ENCODE measurements around the gene GPAM. TPM values are rescaled to one million over a fixed set of nuclear protein-coding genes. Genes with fewer than 3 reads are reported as not detected.

Gene GPAM
- total and polyA plus RNA-seq, 9 of the 15 experiments (the other 6 are each of a cell fraction or from before 2014, with no cell fraction given): 3.5 to 7.5 (median 5.5) TPM

- FAIRE-seq (no peak), ATAC-seq (no peak), DNase-seq (ENCODE audit: extremely low read depth in 1 of 4, low spot score in 3 of 4) (no peak)
- Histone ChIP-seq H2AFZ (ENCODE audit: low read depth, low read length) (no peak overlapping the region), H3K36me3 (ENCODE audit: control insufficient read depth, insufficient read depth, low read length) (peaks cover 53% of the 10 kb centered on the region; the same call in 2 of the 3 replicates), H3K4me2 (ENCODE audit: insufficient read depth, low read length) (no peak overlapping the region), H3K4me1 (replicated peaks in 1 of 2; ENCODE audit: control insufficient read depth in 2 of 2, insufficient read depth in 2 of 2, low read length in 2 of 2) (no peaks in the 10 kb centered on the region), H3K9me3 (replicated peaks; ENCODE audit: control insufficient read depth, insufficient read depth, low read depth, low read length) (no peaks in the 10 kb centered on the region), H3K27ac (ENCODE audit: extremely low read depth, low read depth, low read length) (no peak overlapping the region), H3K4me3 (no peak overlapping the region), H4K20me1 (replicated peaks; ENCODE audit: control insufficient read depth, insufficient read depth, low read length) (no peaks in the 10 kb centered on the region), H3K9me1 (ENCODE audit: control insufficient read depth, insufficient read depth, low read length) (no peaks in the 10 kb centered on the region), H3K79me2 (ENCODE audit: control insufficient read depth, insufficient read depth, low read length) (no peaks in the 10 kb centered on the region), H3K27me3 (ENCODE audit: control insufficient read depth in 2 of 2, insufficient read depth in 2 of 2, low read length in 2 of 2) (no peaks in the 10 kb centered on the region), H3K9ac (ENCODE audit: insufficient read depth in 1 of 2, low read depth in 2 of 2, low read length in 2 of 2) (no peak overlapping the region)
- no TSS peak for BruUV-seq (replicated peaks)
- WGBS (ENCODE audit: insufficient coverage, low coverage, missing lambda C conversion rate): 97% methylated on average over 3 of the region's 3 CpGs
- CTCF ChIA-PET (ENCODE audit: low intra/inter-chr PET ratio): no interaction called here
- POLR2A ChIA-PET: no interaction called here
- no peak for TF ChIP-seq NCOA2 (IDR thresholded peaks at IDR 0.05; ENCODE audit: partially characterized antibody in 2 of 2)
- no peak for TF ChIP-seq HINFP (tag; conservative IDR thresholded peaks at IDR 0.05; ENCODE audit: low read depth)
- in situ Hi-C loops (cut with MboI) (no loop called here), intact Hi-C loops (cut with micrococcal nuclease) (no loop called here)
Observed at GRCh38 chr10:112160834-112161233, 22.7 kb downstream of the GPAM start.

- WGBS (ENCODE audit: insufficient coverage, low coverage, missing lambda C conversion rate): 82% methylated on average over 4 of the region's 8 CpGs
Observed at GRCh38 chr10:112159469-112159868, 24.1 kb downstream of the GPAM start.

More at GRCh38 chr10:112159469-112159868, 24.1 kb downstream of the GPAM start:
- DNase-seq (ENCODE audit: extremely low read depth in 1 of 4, low spot score in 3 of 4) (no peak), ATAC-seq (no peak), FAIRE-seq (no peak)
- H3K9me1 ChIP-seq (ENCODE audit: control insufficient read depth, insufficient read depth, low read length): no peaks in the 10 kb centered on the region
- in situ Hi-C loops (cut with MboI): no loop called here
- BruUV-seq (replicated peaks): no TSS peak
- TF ChIP-seq SRF (CRISPR knock-in tag; IDR thresholded peaks at IDR 0.05): no peak
- no peak for TF ChIP-seq EZH2 (IDR thresholded peaks at IDR 0.05; ENCODE audit: borderline replicate concordance, low read depth, low read length)
- TF ChIP-seq CHD2 (IDR thresholded peaks at IDR 0.05; ENCODE audit: low read depth, low read length): no peak
- TF ChIP-seq PHF8 (IDR thresholded peaks at IDR 0.05; ENCODE audit: borderline replicate concordance, low read length): no peak
- no peak for TF ChIP-seq DMBX1 (CRISPR knock-in tag; IDR thresholded peaks at IDR 0.05; ENCODE audit: borderline replicate concordance)
- no peak for TF ChIP-seq SPI1 (IDR thresholded peaks at IDR 0.05; ENCODE audit: borderline replicate concordance, low read depth, low read length)
- TF ChIP-seq XRCC5 (IDR thresholded peaks at IDR 0.05; ENCODE audit: low read depth, low read length): no peak
- H3K4me2 ChIP-seq (ENCODE audit: insufficient read depth, low read length): no peak overlapping the region
- POLR2A ChIA-PET: no interaction called here
- H3K79me2 ChIP-seq (ENCODE audit: control insufficient read depth, insufficient read depth, low read length): no peaks in the 10 kb centered on the region
- intact Hi-C loops (cut with micrococcal nuclease): no loop called here
- no peak overlapping the region for H3K27ac ChIP-seq (ENCODE audit: extremely low read depth, low read depth, low read length)
- no peak overlapping the region for H2AFZ ChIP-seq (ENCODE audit: low read depth, low read length)
- H3K9ac ChIP-seq (ENCODE audit: insufficient read depth in 1 of 2, low read depth in 2 of 2, low read length in 2 of 2): no peak overlapping the region
- H4K20me1 ChIP-seq (replicated peaks; ENCODE audit: control insufficient read depth, insufficient read depth, low read length): no peaks in the 10 kb centered on the region
- no peaks in the 10 kb centered on the region for H3K27me3 ChIP-seq (ENCODE audit: control insufficient read depth in 2 of 2, insufficient read depth in 2 of 2, low read length in 2 of 2)
- no peak overlapping the region for H3K4me3 ChIP-seq
- H3K36me3 ChIP-seq (ENCODE audit: control insufficient read depth, insufficient read depth, low read length): peaks cover 53% of the 10 kb centered on the region; the same call in 2 of the 3 replicates
- H3K9me3 ChIP-seq (replicated peaks; ENCODE audit: control insufficient read depth, insufficient read depth, low read depth, low read length): no peaks in the 10 kb centered on the region
- H3K4me1 ChIP-seq (replicated peaks in 1 of 2; ENCODE audit: control insufficient read depth in 2 of 2, insufficient read depth in 2 of 2, low read length in 2 of 2): no peaks in the 10 kb centered on the region
- CTCF ChIA-PET (ENCODE audit: low intra/inter-chr PET ratio): no interaction called here

Measured in K562 (cell line).